Sigmoid colon (tissue), 7 donors: ENCODE results near the gene ELP2. TPM values are rescaled to one million over a fixed set of nuclear protein-coding genes. Genes with fewer than 3 reads are reported as not detected.

ENCODE experiments used
- DNase-seq: peaks from one replicate; pipeline ENCODE4 v3.0.0-alpha.2; 2019
- H3K27ac ChIP-seq, 4 donors: fragments of 200-600 bp; sonication (generic); one replicate each; pipeline ENCODE4 v1.5.1; 2016 to 2019; ENCODE audit warnings: mild to moderate bottlenecking in 1 of 4
- H3K27me3 ChIP-seq, 3 donors: fragments of 200-600 bp; sonication (generic); one replicate each; pipeline ENCODE4 v1.5.1; 2019; ENCODE audit warnings: mild to moderate bottlenecking in 1 of 3
- H3K36me3 ChIP-seq, 4 donors: fragments of 200-600 bp; sonication (generic); one replicate each; pipeline ENCODE4 v1.5.1; 2016 to 2019
- H3K4me1 ChIP-seq, 4 donors: fragments of 200-600 bp; sonication (generic); one replicate each; pipeline ENCODE4 v1.5.1; 2017 to 2019
- H3K4me3 ChIP-seq, 4 donors: fragments of 200-600 bp; sonication (generic); one replicate each; pipeline ENCODE4 v1.5.1; 2017 to 2019; ENCODE audit warnings: mild to moderate bottlenecking in 2 of 4, moderate library complexity in 1 of 4
- H3K9me3 ChIP-seq, 4 donors: fragments of 200-600 bp in 3 of 4; sonication (generic) in 3 of 4; one replicate each; pipeline versions ENCODE4 v1.5.1 to v1.6.1; 2013 to 2019
- EP300 ChIP-seq, 4 donors: sonication (generic); formaldehyde crosslinking; IDR thresholded peaks; one replicate each; pipeline ENCODE4 v1.6.1; 2017; ENCODE audit warnings: antibody characterized with exemption in 4 of 4
- POLR2A ChIP-seq, 2 donors: fragments of 450-650 bp; IDR thresholded peaks; one replicate each; pipeline ENCODE4 v1.6.1; 2016; ENCODE audit warnings: antibody characterized with exemption in 2 of 2, mild to moderate bottlenecking in 2 of 2, moderate library complexity in 2 of 2
- POLR2AphosphoS5 ChIP-seq, 4 donors: sonication (generic); formaldehyde crosslinking; IDR thresholded peaks; one replicate each; pipeline ENCODE4 v1.6.1; 2017; ENCODE audit warnings: antibody characterized with exemption in 4 of 4
- WGBS, 2 donors: extraction: QIAGEN DNeasy Blood & Tissue Kit; methylation state at CpG; one replicate each; pipeline ENCODE4 v1.1.7; 2013; 5-methylcytosine and 5-hydroxymethylcytosine counted together
- intact Hi-C: fragments of 100-400 bp; cut with DNase I; formaldehyde crosslinking; loops from one replicate; pipeline ENCODE4 v1.15.1; 2023
- polyA plus RNA-seq, 3 donors: library from polyadenylated mRNA; stranded (reverse); fragments of 200-250 nt; gene quantifications; one replicate each; pipeline ENCODE4 v1.2.3, GENCODE V29; 2013
- total RNA-seq, 4 donors: library from RNA; depleted of rRNA; stranded (reverse); fragments of >200 nt; gene quantifications; one replicate each; pipeline ENCODE4 v1.1.0, GENCODE V29; 2016
- TF ChIP-seq, protein P1 (sequence below), 4 experiments: fragments of 450-650 bp in 3 of 4; fragments of 200-600 bp in 1 of 4; IDR thresholded peaks; one replicate each; pipeline ENCODE4 v1.5.1; 2016 to 2019; ENCODE audit warnings: antibody characterized with exemption in 4 of 4, mild to moderate bottlenecking in 3 of 4, moderate library complexity in 2 of 4
- donor health status: healthy with polysubstance abuse.
- donor health status: Bipolar disorder and iron deficiency.
- donor health status: healthy.

ELP2 gene
- total and polyA plus RNA-seq, 7 donors = 14.3 to 77.2 (median 51.7) TPM

- no peak for TF ChIP-seq POLR2AphosphoS5 (IDR thresholded peaks at IDR 0.05)
- no peak for TF ChIP-seq EP300 (IDR thresholded peaks at IDR 0.05)
- TF ChIP-seq, protein P1, sequence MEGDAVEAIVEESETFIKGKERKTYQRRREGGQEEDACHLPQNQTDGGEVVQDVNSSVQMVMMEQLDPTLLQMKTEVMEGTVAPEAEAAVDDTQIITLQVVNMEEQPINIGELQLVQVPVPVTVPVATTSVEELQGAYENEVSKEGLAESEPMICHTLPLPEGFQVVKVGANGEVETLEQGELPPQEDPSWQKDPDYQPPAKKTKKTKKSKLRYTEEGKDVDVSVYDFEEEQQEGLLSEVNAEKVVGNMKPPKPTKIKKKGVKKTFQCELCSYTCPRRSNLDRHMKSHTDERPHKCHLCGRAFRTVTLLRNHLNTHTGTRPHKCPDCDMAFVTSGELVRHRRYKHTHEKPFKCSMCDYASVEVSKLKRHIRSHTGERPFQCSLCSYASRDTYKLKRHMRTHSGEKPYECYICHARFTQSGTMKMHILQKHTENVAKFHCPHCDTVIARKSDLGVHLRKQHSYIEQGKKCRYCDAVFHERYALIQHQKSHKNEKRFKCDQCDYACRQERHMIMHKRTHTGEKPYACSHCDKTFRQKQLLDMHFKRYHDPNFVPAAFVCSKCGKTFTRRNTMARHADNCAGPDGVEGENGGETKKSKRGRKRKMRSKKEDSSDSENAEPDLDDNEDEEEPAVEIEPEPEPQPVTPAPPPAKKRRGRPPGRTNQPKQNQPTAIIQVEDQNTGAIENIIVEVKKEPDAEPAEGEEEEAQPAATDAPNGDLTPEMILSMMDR (IDR thresholded peaks at IDR 0.05) = no peak
- no peak for TF ChIP-seq POLR2A (IDR thresholded peaks at IDR 0.05)
Observed at GRCh38 chr18:36188916-36189315, 59.2 kb downstream of the ELP2 start.

GRCh38 chr18:36189486-36189885 is 59.8 kb downstream of the ELP2 start:
- 77 to 79% methylated on average over 4 of the region's 4 CpGs for WGBS, 2 donors
- TF ChIP-seq POLR2A (IDR thresholded peaks at IDR 0.05) (no peak), EP300 (IDR thresholded peaks at IDR 0.05) (no peak), POLR2AphosphoS5 (IDR thresholded peaks at IDR 0.05) (no peak)
- TF ChIP-seq, protein P1 (IDR thresholded peaks at IDR 0.05) = no peak
- intact Hi-C loops = loop anchor here (10.0 kb wide), 1 partner anchor 105 kb away; the partner anchor contains the start of gene FHOD3

More at GRCh38 chr18:36188916-36189315, 59.2 kb downstream of the ELP2 start:
- DNase-seq = no peak
- Histone ChIP-seq H3K27ac (no peak overlapping the region), H3K27me3 (no peaks in the 10 kb centered on the region), H3K9me3 (no peaks in the 10 kb centered on the region), H3K4me3 (no peak overlapping the region), H3K36me3 (no peaks in the 10 kb centered on the region), H3K4me1 (peaks cover 0 to 21% (median 16%) of the 10 kb centered on the region in 4 donors)
- intact Hi-C loops = loop anchor here (10.0 kb wide), 1 partner anchor 106 kb away; the partner anchor contains the start of gene FHOD3
- 85 to 90% methylated on average over 3 of the region's 3 CpGs for WGBS, 2 donors

GRCh38 chr18:36191286-36191685 is 61.6 kb downstream of the ELP2 start:
- H3K4me3 ChIP-seq = no peak overlapping the region
- H3K36me3 ChIP-seq = no peaks in the 10 kb centered on the region
- TF ChIP-seq EP300 (IDR thresholded peaks at IDR 0.05) = no peak
- peaks cover 0 to 18% (median 13%) of the 10 kb centered on the region in 4 donors for H3K4me1 ChIP-seq
- no peak overlapping the region for H3K27ac ChIP-seq
- no peaks in the 10 kb centered on the region for H3K27me3 ChIP-seq
- H3K9me3 ChIP-seq = no peaks in the 10 kb centered on the region
- 95% methylated on average over 3 of the region's 3 CpGs for WGBS, 2 donors
- DNase-seq = no peak
- intact Hi-C loops = no loop called here

More at GRCh38 chr18:36189486-36189885, 59.8 kb downstream of the ELP2 start:
- Histone ChIP-seq H3K27ac (no peak overlapping the region), H3K27me3 (no peaks in the 10 kb centered on the region), H3K36me3 (no peaks in the 10 kb centered on the region), H3K4me3 (no peak overlapping the region), H3K9me3 (no peaks in the 10 kb centered on the region), H3K4me1 (peaks cover 0 to 21% (median 16%) of the 10 kb centered on the region in 4 donors)
- no peak for DNase-seq

- 86 to 88% methylated on average over 1 of the region's 1 CpG for WGBS, 2 donors
- DNase-seq = no peak
- intact Hi-C loops = no loop called here
Observed at GRCh38 chr18:36191711-36192110, 62.0 kb downstream of the ELP2 start.

GRCh38 chr18:36194600-36195315 is 65.1 kb downstream of the ELP2 start:
- H3K36me3 ChIP-seq = no peaks in the 10 kb centered on the region
- H3K27me3 ChIP-seq = no peaks in the 10 kb centered on the region
- no peaks in the 10 kb centered on the region for H3K4me1 ChIP-seq
- TF ChIP-seq POLR2AphosphoS5 (IDR thresholded peaks at IDR 0.05) = no peak
- 84 to 92% methylated on average over 8 of the region's 8 CpGs for WGBS, 2 donors
- no peak overlapping the region for H3K4me3 ChIP-seq
- no peaks in the 10 kb centered on the region for H3K9me3 ChIP-seq
- intact Hi-C loops = no loop called here
- DNase-seq = no peak
- no peak overlapping the region for H3K27ac ChIP-seq

More at GRCh38 chr18:36191711-36192110, 62.0 kb downstream of the ELP2 start:
- Histone ChIP-seq H3K27me3 (no peaks in the 10 kb centered on the region), H3K9me3 (no peaks in the 10 kb centered on the region), H3K36me3 (no peaks in the 10 kb centered on the region), H3K4me1 (peaks cover 0 to 14% (median 9%) of the 10 kb centered on the region in 4 donors), H3K4me3 (no peak overlapping the region), H3K27ac (no peak overlapping the region)
- no peak for TF ChIP-seq POLR2A (IDR thresholded peaks at IDR 0.05)
- TF ChIP-seq EP300 (IDR thresholded peaks at IDR 0.05) = no peak
- TF ChIP-seq POLR2AphosphoS5 (IDR thresholded peaks at IDR 0.05) = no peak
- TF ChIP-seq, protein P1 (IDR thresholded peaks at IDR 0.05) = no peak
